NCI-H1930 (cell line): ENCODE results near the gene VCAN.

Experiments used
- DNase-seq, 2 experiments: peaks; one replicate each; lab custom pipeline; 2025; lab: John Stamatoyannopoulos, UW

The VCAN gene

GRCh38 chr5:83531661-83532060 lies 60.1 kb downstream of the VCAN start:
- no peak for DNase-seq

- DNase-seq = no peak
Observed at GRCh38 chr5:83538786-83539462, 67.4 kb downstream of the VCAN start.

GRCh38 chr5:83539463-83539790 lies 67.9 kb downstream of the VCAN start:
- DNase-seq = no peak

GRCh38 chr5:83540105-83540504 lies 68.6 kb downstream of the VCAN start:
- DNase-seq = no peak

- DNase-seq = no peak
Observed at GRCh38 chr5:83540783-83541182, 69.2 kb downstream of the VCAN start.

- DNase-seq = no peak
Observed at GRCh38 chr5:83542839-83543238, 71.3 kb downstream of the VCAN start.

- no peak for DNase-seq
Observed at GRCh38 chr5:83543898-83544297, 72.4 kb downstream of the VCAN start.

GRCh38 chr5:83547161-83547560 lies 75.6 kb downstream of the VCAN start:
- no peak for DNase-seq

- DNase-seq = no peak
Observed at GRCh38 chr5:83547889-83548288, 76.3 kb downstream of the VCAN start.

GRCh38 chr5:83548581-83548980 lies 77.0 kb downstream of the VCAN start:
- DNase-seq = no peak

GRCh38 chr5:83549076-83549475 lies 77.5 kb downstream of the VCAN start:
- no peak for DNase-seq

GRCh38 chr5:83549674-83550073 lies 78.1 kb downstream of the VCAN start:
- no peak for DNase-seq

- no peak for DNase-seq
Observed at GRCh38 chr5:83551821-83552220, 80.3 kb downstream of the VCAN start.

GRCh38 chr5:83552275-83552674 lies 80.7 kb downstream of the VCAN start:
- DNase-seq = no peak

GRCh38 chr5:83553000-83553486 lies 81.5 kb downstream of the VCAN start:
- DNase-seq = no peak

- no peak for DNase-seq
Observed at GRCh38 chr5:83554133-83554532, 82.6 kb downstream of the VCAN start.

- DNase-seq = no peak
Observed at GRCh38 chr5:83554686-83555085, 83.1 kb downstream of the VCAN start.

- no peak for DNase-seq
Observed at GRCh38 chr5:83555263-83555662, 83.7 kb downstream of the VCAN start.

GRCh38 chr5:83556190-83556589 lies 84.6 kb downstream of the VCAN start:
- DNase-seq = no peak

- DNase-seq = no peak
Observed at GRCh38 chr5:83559118-83559785, 87.7 kb downstream of the VCAN start.

- DNase-seq = no peak
Observed at GRCh38 chr5:83562071-83562606, 90.6 kb downstream of the VCAN start.

GRCh38 chr5:83562791-83563557 lies 91.4 kb downstream of the VCAN start:
- DNase-seq = no peak

- DNase-seq = no peak
Observed at GRCh38 chr5:83563631-83564030, 92.1 kb downstream of the VCAN start.
